NCI-H748 (cell line): ENCODE data around the gene ARHGAP4.
A peak's percentile ranks its signal among the peaks of the same experiment; 100 is the strongest.

ENCODE experiments used
- DNase-seq: peaks from one replicate; lab custom pipeline; 2025; ENCODE audit not compliant: unreplicated experiment; lab: John Stamatoyannopoulos, UW

The ARHGAP4 gene

DNA sequence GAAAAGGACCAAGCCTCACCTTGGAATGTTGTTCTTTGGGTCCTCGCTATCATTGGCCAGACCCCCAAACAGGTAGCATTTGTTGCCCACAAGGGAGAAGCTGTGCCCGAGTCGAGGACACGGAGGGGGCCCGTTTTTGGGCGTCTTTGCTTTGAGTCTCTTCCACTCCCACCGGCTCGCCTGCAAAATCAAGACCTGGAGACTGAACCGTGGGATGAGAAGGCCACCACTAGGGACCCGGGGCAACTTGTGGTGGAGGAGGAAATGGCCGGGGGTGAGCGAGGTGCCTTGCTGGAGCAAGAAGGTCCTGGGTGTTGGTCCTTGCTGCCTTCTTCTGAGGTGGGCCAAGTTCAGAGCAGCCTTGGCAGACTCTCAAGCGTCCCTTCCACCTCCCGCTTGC is 38.0 kb upstream of the ARHGAP4 start:
- DNase-seq: no peak

DNA sequence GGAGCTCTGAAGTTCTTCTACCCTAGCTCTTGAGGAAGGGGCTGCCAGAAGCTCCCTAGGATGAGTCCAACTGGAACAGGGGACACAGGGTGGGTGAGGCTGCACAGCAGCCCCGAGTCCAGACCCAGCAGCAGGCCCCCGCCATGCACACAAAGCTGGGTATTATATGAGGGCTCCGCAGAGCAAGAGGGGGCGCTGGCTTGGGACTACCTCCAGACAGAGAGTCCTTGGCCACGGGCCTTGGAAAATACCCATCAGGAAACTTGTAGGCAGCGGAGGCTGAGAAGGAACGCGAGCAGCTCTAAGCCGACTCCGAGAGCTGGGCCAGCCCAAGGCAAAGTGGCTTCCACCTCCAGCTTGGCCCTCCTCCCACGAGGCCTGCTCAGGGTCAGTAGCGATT is 37.5 kb upstream of the ARHGAP4 start:
- no peak for DNase-seq

DNA sequence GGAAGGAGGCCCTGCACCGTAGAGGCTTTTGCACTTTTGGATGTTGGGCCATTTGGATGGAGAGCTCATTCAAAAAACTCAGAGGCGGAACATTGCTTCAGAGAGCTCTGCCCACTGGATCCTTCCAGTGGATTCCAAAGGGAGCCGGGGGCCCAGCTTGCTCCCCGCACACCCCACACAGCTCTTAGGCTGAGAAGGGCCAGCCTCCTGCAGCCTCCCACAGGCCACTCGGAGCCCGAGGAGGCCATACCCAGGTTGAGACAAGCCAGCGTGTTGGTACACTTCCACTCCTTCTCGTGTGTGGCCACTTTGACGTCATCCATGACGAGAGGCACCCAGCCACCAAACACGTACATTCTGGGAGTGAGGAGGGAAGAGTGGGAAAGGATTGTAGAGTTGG is 35.2 kb upstream of the ARHGAP4 start:
- no peak for DNase-seq

DNA sequence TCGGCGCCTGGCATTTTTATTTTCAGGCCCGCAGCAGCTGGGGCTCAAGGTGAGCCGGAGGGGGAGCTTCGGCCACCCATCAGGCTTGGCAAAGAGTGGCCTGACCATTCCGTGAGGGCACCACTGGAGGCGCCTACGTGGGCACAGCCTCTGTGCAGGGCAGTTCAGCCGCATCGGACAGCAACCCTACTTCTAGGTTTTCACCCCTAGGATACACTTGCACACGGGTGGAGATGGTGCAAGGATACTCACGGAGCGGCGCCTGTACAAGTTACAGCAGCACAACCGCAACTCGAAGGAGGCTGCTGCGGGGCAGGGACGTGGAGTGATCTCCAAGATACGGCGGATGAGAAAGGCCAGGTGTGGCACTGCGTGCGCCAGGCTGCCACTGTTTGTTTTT is 34.7 kb upstream of the ARHGAP4 start:
- DNase-seq: no peak

DNA sequence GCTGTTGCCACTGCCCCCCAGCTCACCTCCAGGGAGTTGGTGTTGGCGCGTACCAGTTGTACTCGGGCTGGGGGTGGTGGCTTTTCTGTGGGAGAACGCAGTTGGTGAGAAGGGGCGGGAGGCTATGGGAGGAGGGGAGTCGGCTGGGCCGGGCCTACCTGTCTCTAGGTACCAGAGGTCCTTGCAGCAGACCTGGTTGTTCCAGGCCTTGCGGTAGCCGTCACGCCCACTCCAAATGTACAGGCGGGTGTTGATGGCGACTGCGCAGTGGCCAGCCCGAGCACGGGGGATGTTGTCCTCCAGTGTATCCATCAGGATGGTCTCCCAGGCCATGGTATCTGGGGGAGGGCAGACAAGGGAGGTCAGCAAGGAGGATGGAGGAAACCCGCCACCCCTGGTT is 34.0 kb upstream of the ARHGAP4 start:
- no peak for DNase-seq

DNA sequence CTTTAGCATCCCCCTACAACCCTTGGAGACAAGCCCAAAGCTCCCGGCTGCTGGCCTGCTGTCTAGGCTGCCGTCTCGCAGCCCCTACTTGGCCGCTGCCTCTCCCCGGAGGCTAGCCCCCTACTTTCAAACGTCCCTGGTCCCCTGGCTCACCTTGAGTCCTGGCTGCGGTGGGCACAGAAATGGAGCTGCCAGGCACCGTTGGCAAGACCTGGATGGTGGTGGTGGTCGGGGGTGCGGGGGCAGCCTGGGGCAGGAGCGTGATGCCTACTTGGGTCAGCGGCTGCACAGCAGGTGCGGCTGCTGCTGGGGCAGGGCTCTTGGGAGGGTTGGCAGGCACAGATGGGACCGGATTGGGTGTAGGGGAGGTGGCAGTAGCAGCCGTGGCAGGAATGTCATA is 33.6 kb upstream of the ARHGAP4 start:
- no peak for DNase-seq

DNA sequence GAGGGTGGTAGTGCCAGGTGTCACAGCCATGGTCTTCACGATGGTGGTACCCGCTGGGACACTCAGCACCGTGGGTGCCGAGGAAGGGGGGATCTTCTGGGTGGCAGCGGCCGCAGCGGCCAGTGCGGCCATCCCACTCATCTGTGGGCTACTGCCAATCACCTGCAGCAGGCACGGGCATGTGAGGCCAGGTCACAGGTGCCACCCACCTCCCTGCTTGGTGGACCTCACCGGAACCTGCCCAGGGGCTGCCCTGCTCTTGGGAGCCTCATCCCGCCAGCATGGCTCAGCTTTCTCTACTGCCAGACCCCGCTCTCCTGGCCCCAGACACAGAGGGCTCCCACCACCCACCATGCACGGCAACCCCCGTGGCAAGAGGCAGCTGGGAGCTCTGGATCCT is 32.5 kb upstream of the ARHGAP4 start:
- DNase-seq: no peak

DNA sequence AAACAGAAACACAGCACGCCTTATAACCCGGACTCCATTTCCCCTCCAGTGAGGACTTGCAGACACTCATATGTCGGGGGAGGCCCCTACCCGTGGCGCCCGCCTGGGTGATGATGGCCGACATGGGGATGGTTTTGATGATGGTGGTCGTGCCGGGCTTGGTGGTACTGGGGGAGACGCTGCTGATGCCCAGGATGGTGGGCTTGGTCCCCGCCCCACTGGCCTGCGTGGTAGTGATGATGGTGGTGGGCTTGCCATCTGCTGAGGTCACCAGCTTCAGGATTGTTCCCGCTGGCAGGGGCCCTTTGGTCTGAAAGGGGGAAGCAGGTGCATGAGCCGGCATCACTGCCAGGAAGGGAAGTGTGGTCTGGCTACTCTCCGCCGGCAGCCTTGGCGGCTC is 31.2 kb upstream of the ARHGAP4 start:
- DNase-seq: no peak

DNA sequence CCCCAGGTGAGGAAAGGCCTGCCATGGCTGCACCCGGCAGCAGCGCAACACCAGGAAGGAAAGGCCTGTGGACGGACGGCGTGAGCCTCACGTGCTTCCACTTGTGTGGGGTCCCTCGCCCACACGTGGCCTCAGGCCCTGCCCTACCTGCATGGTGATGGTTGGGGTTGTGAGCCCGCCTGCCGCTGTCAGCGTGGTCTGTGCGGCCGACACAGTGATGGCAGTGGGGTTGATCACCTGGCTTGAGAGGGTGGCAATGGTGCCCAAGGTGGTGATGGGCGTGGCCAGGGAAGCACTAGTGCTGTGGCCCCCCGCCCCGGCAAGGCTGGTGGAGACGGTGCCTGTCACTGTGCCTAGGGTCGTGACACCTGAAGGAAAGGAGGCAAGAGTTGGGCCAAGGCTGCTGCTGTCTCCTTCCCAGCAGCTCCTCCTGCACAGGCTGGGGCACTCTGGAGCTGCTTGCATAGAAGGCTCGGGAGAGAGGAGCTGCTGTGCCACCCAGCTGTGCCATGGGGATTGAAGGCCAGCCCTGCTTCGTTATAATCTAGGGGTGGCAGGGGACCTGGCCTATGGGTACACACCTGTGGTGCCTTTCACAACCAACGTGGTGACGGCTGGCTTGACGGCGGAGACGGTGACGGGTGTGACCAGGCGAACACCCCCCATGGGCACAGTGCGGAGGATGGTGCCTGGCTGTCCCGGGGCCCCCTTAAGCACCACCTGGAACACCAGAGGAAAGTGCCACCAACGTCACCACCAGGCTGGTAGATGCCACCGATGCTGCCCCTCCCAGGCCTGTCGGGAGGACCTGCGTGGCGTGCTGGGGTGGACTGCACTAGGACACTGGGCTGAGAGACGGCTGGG is 30.2 kb upstream of the ARHGAP4 start:
- no peak for DNase-seq

DNA sequence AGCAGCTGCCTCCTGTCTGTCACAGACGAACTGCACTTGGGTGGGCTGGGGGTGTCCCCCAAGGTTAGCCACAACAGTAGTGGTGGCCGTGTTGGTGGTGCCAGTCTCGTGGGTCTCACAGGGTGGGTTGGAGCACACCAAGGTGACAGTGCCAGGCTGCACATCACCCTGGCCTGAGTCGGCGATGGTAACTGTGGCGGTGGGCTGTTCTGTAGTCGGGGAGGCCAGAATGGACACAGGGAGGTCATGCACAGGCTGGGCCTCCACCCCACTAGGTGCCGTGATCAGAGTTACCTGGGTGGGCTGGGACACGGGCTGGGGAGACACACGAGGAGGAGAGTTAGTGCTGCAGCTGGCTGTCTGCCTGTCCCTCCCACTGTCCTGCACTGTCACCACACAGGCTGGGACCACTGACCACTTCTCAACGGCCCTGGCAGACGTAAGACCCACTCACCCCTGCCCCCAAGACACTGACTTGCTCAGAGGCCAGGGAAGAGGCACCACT is 29.2 kb upstream of the ARHGAP4 start:
- no peak for DNase-seq

DNA sequence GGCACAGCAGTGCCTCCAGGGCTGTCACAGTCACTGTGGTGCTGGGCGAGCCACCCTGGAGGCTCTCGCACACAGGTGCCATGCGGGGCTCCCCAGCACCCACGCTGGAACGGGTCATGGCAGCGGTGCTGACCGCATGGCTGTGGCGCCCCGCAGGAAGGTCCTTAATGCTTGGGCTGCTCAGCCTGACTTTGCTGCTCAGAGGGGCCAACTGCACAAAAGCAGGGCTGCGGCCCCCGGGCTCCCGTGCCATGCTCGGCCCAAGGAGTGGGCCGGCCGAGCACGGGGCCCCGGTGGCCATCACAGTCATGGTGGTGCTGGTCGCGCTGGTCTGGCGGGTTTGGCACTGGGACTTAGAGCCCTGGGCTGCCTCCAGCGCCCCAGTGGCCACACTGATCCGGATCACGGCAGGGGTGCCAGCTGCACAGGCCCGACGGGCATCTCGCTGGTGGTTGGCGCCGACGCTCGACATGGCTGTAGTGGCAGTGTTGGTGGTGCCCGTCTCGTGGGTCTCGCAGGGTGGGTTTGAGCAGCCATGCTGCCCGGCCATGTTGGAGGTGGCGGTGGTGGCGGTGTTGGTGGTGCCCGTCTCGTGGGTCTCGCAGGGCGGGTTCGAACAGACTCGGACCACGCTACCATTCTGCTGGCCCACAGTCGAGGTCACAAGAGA is 28.6 kb upstream of the ARHGAP4 start:
- DNase-seq: no peak

DNA sequence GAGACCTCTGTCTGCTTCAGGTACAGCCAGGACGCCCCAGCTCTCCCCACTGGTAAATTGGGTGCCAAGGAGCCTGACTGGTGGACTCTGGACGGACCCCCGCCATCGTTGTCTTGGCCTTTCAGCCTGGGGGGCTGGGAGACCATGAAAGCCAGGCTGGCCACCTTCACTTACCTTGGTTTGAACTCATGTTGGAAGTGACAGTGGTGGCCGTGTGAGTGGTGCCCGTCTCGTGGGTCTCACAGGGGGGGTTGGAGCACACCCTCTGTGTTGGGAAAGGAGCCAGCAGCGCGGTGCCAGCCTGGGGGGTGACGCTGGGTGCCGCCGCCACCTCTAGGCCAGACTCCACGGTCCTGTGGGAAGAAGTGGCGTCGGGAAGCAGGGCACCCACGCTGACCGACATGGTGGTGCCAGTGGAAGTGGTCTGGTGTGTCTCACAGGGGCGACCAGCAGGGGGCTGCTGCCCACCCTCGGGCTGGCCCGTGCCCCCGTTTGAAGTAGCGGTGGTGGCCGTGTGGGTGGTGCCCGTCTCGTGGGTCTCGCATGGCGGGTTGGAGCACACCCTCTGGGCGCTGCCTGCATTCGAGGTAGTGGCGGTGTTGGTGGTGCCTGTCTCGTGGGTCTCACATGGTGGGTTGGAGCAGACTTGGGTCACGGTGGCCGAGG is 28.0 kb upstream of the ARHGAP4 start:
- DNase-seq: no peak

DNA sequence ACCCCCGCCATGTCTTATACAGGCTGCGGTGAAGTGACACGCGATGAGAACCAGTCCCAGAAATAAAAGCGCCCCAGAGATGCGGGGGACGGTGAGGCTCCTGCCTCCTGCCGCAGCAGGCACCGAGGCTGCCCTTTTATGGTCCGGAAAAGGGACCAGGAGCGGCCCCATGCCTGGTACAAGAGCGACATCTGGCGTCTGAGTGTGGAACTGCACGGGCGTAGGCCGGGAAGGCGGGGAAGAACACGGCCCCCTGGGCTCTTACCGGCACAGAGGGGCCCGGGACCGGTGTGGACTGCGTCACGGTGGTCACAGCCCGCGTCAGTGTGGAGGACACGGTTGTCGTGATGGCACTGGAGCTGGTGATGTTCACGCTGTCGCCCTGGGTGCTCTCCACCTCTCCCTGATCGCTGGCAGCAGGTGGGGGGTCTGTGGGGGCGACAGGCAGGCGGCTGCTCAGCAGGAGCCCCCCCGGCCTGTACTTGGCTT is 27.3 kb upstream of the ARHGAP4 start:
- peak; percentile 48 for DNase-seq

DNA sequence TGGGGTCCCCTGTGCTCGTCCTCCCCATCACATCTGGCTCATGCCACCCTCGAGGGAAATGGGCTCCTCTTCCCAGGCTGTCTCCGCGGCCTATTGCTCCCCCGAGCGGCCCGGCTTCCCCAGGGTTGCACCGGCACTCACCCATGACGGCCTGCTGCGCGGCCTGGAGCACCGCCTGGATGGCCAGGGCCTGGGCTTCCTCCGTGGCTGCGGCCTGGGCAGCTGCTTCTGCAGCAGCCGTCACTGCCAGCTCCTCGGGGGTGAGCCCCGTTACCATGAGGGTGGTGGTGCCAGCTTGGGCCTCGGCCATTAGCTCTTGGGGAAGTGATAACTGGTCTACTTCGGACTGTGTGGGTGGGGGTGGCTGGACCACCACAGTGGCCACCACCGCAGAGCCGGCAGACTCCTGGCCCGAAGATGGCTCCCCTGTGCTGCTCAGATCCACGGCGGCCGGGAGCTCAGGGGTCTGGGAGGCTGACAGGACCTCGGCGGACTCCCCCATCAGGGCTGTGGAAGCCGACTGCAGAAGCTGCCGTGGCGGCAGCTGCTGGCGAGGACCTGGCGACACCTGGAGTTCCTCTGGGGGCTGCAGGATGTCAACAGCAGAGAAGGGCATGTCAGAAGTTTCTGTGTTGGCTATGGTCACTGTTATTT is 26.4 kb upstream of the ARHGAP4 start:
- DNase-seq: no peak

DNA sequence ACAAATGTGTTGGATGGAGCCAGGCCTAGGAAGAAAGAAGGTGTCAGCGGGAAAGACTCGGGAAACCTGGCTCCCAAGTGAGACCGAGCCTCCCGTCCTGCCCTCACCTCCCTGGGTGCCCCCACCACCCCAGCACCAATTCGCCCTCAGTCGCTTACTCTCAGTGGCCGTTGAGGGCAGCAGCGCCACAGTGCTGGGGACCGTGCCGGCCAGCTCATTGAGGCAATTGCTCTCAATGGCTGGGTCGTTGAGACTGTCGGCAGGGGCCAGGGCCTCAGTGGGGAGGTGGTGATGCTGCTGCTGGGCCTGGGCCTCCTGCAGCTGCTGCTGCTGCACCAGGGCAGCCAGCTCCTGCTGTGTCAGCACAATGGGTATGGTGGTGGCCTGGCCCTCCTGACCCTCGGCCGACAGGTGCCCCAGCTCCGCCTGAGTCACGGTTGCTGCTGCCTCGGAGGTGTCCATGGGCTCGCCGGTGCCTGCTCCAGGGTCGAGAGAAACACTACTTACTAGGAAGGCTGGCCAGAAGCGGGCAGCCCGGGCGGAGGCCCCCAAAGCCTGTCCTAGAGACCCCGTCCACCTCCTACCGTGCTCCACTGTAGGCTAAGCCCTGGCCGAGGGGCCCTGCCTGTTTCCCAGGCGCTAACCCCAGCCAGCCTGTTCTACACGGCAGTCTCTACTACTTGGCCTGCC is 25.8 kb upstream of the ARHGAP4 start:
- DNase-seq: no peak

DNA sequence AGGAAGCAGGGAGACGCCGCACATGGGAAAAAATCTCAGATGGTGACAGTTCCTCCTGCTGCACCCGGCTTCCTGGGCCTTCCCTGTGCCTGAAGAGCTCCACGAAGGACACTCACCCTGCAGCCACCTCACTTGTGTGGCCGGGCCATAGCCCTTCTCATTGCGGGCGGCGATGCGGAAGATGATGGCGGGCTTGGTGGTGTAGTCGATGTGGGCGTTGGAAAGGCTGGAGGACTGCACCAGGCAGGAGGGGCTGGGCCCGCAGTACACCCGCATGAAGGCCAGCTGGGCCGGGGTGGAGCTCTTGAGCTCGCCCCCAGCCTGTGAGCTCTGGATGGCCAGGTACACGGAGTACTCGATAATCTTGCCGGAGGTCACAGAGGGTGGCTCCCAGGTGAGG is 24.1 kb upstream of the ARHGAP4 start:
- DNase-seq: no peak

DNA sequence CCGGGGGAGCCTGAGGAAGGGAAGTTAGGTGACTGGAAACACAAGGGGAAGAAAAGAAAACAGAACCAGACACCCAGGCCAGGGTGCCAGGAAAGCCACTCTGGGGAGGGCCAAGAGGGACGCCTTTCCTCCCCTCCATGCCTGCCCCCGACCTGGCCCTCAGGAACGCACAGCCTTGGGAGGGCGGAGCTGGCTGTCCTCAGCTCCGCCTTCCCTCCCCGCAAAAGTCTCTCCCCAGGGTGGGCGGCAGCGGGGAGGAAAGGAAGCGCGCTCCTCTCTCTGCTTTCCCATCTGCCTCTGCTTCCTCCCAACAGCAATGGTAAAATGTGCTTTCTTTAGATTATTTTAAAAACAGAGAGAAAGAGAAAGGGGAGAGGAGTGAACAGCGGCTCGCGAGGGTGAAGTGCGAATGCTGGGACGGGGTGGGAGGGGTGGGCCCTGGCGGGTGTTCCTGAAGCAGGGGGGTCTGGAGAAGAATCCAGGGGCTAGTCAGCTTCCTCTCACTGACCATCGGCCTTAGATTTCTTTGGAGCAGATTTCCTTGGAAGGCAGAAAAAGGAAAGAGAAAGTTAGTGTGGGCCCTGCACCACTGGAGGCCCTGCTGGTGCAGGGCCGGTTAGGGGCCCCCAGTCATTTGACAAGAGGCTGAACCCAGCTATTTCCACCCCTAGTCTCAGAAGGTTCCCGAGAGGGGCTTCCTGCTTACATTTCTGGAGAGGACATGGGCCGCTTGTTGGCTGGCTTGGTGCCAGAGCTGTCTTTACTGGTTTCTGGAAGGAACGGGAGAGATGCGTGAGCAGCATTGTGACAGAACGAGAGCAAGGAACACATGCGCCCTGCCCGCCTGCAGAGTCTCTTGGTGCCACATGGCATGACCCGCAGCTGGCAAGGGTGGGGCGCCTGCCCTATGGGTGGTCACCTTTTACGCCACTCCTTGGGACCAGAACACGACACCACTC is 23.1 kb upstream of the ARHGAP4 start:
- no peak for DNase-seq

DNA sequence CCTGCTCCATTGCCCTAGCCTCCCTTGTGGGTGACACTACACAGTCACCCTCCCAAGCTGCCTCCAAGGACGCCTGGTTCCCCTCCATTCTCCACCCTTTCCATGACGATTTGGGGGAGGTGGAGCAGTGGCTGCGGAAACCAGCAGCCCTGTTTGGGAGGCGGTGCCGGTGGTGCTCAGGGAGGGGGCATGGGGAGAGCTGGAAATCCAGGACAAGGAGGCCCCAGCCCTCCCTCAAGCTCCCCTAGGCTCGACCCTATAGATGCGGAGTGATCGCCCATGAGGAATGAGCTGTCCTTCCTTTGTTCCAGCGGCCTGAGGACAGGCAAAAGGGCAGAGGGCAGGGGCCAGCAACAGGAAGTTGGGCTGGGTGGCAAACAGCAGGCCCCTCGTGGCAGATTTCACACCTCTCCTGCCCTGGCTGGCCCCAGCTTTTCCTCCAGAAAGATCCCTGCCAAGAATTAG is 22.0 kb upstream of the ARHGAP4 start:
- DNase-seq: no peak

DNA sequence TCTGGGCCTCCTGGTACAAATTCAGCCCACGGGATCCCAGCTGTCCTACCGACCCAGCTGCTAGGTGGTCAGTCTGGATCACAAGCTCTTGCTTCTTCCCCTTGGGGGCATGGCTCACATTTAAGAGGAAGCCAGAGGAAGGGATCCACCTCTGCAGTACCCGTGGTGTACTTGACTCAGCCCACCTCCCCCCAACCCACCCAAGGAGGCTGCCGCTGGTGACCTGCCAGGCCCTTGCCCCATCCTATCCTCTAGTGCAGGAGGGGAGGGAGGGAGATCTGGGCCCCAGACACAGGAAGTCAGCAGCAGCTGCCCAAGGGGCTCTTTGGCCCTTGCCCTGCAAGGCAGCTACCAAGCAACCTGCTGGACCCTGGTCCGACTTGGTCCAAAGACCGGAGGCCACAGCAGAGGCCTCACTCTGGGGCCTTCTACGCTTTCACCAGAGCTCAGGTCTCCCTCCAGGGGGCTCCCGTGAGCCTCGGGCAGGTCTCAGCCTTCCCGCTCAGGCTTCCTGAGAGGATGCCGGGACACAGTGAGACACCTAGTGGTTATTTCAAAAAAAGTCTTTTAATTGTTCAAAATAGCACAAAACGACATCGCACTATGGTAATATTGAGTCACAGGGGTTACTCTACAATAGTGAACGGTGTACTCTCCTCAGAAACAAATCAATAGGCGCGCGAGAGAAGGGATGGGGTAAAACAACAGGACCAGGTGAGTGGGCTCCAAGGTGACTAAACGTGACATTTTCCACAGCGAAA is 21.1 kb upstream of the ARHGAP4 start:
- peak; percentile 80 for DNase-seq
